Caco-2 (cell line): ENCODE measurements around the gene DIP2B. TPM values are rescaled to one million over a fixed set of nuclear protein-coding genes. Genes with fewer than 3 reads are reported as not detected.

ENCODE experiments used
- BruUV-seq: library from RNA; stranded (reverse); fragments of 400-500 nt; replicated peaks from 2 replicates; lab custom pipeline; 2021; lab: Mats Ljungman, UMichigan
- CTCF ChIA-PET: fragments of 300-600 bp; sonication (Branson Sonifier 250); formaldehyde crosslinking; loops from one replicate; lab custom pipeline; 2022; ENCODE audit warnings: antibody characterized with exemption; lab: Charles Lee
- POLR2A ChIA-PET: fragments of 300-600 bp; sonication (Branson Sonifier 250); formaldehyde crosslinking; loops from one replicate; lab custom pipeline; 2022; ENCODE audit warnings: antibody characterized with exemption; lab: Charles Lee
- DNase-seq, 2 experiments: peaks; one replicate each; pipeline versions ENCODE4 v3.0.0 to v3.0.0-alpha.2; 2020 to 2022
- H3K27me3 ChIP-seq: replicated peaks from 2 replicates; pipeline ENCODE4 v1.6.0; 2011; ENCODE audit warnings: low read length; ENCODE audit not compliant: control insufficient read depth, insufficient read depth
- H3K36me3 ChIP-seq: 2 replicates; pipeline ENCODE4 v1.5.1; 2011; ENCODE audit warnings: low read length; ENCODE audit not compliant: control insufficient read depth, insufficient read depth
- H3K4me1 ChIP-seq: fragments of 250-450 bp; sonication (Bioruptor Pico); 2 replicates; pipeline ENCODE4 v1.5.1; 2020; ENCODE audit warnings: mild to moderate bottlenecking
- H3K4me3 ChIP-seq: 2 replicates; pipeline ENCODE4 v1.5.1; 2011; ENCODE audit warnings: low read depth, mild to moderate bottlenecking, control low read depth, low read length
- H3K9me3 ChIP-seq: fragments of 250-450 bp; sonication (Bioruptor Pico); 2 replicates; pipeline ENCODE4 v1.5.1; 2020; ENCODE audit warnings: mild to moderate bottlenecking, moderate library complexity
- H3K27ac Mint-ChIP-seq: one replicate; pipeline ENCODE4 v1.8.0; 2022; ENCODE audit warnings: mixed read lengths; ENCODE audit not compliant: unreplicated experiment
- H3K27me3 Mint-ChIP-seq: one replicate; pipeline ENCODE4 v1.8.0; 2022; ENCODE audit warnings: mixed read lengths; ENCODE audit not compliant: insufficient read depth, unreplicated experiment
- H3K36me3 Mint-ChIP-seq: one replicate; pipeline ENCODE4 v1.8.0; 2022; ENCODE audit warnings: mild to moderate bottlenecking, mixed read lengths; ENCODE audit not compliant: insufficient read depth, unreplicated experiment
- H3K4me1 Mint-ChIP-seq: one replicate; pipeline ENCODE4 v1.8.0; 2022; ENCODE audit warnings: low read depth, mixed read lengths; ENCODE audit not compliant: unreplicated experiment
- H3K4me3 Mint-ChIP-seq: one replicate; pipeline ENCODE4 v1.8.0; 2022; ENCODE audit warnings: mild to moderate bottlenecking, moderate library complexity, mixed read lengths; ENCODE audit not compliant: unreplicated experiment
- H3K9me3 Mint-ChIP-seq: one replicate; pipeline ENCODE4 v1.8.0; 2022; ENCODE audit warnings: mixed read lengths; ENCODE audit not compliant: unreplicated experiment
- intact Hi-C: fragments of 100-400 bp; cut with micrococcal nuclease; formaldehyde crosslinking; loops from one replicate; pipeline ENCODE4 v1.10.0; 2022; ENCODE audit not compliant: unreplicated experiment
- total RNA-seq: library from RNA; stranded (reverse); gene quantifications from 2 replicates; pipeline ENCODE4 v1.2.3, GENCODE V29; 2022
- TF ChIP-seq, protein P1 (sequence below), 2 experiments: fragments of 200-600 bp in 1 of 2; IDR thresholded peaks; 1 replicate in 1 of 2; 2 replicates in 1 of 2; pipeline versions ENCODE4 v1.5.1 to v1.8.0; 2011 to 2022; ENCODE audit warnings: antibody characterized with exemption in 1 of 2, control low read depth in 1 of 2, inconsistent platforms in 1 of 2, low read depth in 1 of 2, low read length in 1 of 2, mild to moderate bottlenecking in 1 of 2, moderate library complexity in 1 of 2; ENCODE audit not compliant: insufficient read depth in 1 of 2, severe bottlenecking in 1 of 2, unreplicated experiment in 1 of 2

Gene DIP2B
- total RNA-seq, 1 experiment from 2014 or later: 32.7 TPM

DNA sequence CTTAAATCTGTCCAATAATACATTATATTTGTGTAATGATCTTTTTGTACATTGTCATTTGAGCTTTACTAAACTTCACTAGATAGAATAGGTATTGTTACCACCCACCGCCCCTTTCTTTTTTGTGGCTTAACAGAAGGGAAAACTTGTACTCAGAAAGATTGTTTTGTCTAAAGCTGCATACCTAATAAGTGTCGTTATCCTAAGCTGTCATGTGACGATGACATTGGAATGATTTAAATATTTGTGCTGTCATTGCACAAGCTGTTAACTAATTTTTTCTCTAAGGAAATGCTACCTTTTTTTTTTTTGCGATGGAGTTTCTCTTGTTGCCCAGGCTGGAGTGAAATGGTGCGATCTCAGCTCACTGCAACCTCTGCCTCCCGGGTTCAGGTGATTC, 3.6 kb downstream of the DIP2B start:
- Mint-ChIP-seq H3K27ac (no peak overlapping the region), H3K4me1 (peaks cover 19% of the 10 kb centered on the region), H3K9me3 (no peaks in the 10 kb centered on the region), H3K4me3 (no peak overlapping the region), H3K36me3 (no peaks in the 10 kb centered on the region), H3K27me3 (no peaks in the 10 kb centered on the region)
- TF ChIP-seq, protein P1, sequence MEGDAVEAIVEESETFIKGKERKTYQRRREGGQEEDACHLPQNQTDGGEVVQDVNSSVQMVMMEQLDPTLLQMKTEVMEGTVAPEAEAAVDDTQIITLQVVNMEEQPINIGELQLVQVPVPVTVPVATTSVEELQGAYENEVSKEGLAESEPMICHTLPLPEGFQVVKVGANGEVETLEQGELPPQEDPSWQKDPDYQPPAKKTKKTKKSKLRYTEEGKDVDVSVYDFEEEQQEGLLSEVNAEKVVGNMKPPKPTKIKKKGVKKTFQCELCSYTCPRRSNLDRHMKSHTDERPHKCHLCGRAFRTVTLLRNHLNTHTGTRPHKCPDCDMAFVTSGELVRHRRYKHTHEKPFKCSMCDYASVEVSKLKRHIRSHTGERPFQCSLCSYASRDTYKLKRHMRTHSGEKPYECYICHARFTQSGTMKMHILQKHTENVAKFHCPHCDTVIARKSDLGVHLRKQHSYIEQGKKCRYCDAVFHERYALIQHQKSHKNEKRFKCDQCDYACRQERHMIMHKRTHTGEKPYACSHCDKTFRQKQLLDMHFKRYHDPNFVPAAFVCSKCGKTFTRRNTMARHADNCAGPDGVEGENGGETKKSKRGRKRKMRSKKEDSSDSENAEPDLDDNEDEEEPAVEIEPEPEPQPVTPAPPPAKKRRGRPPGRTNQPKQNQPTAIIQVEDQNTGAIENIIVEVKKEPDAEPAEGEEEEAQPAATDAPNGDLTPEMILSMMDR (IDR thresholded peaks at IDR 0.05; ENCODE audit: insufficient read depth in 1 of 2, low read depth in 1 of 2, low read length in 1 of 2, severe bottlenecking in 1 of 2, unreplicated experiment in 1 of 2): no peak
- H3K4me1 ChIP-seq: peaks cover 37% of the 10 kb centered on the region
- ChIA-PET CTCF (interaction anchor here (0.7 to 2.3 kb wide), 3 partner anchors 126 to 147 kb away, joined by 4 to 21 read pairs (median 4); no protein-coding TSS in a partner anchor), POLR2A (no interaction called here)
- no peak overlapping the region for H3K4me3 ChIP-seq
- no TSS peak for BruUV-seq
- H3K27me3 ChIP-seq: no peaks in the 10 kb centered on the region
- DNase-seq: no peak
- H3K9me3 ChIP-seq: no peaks in the 10 kb centered on the region
- intact Hi-C loops: loop anchor here (5.0 kb wide), 1 partner anchor 39 kb away; no protein-coding TSS in a partner anchor
- no peaks in the 10 kb centered on the region; the same call in 1 of the 2 replicates for H3K36me3 ChIP-seq

DNA sequence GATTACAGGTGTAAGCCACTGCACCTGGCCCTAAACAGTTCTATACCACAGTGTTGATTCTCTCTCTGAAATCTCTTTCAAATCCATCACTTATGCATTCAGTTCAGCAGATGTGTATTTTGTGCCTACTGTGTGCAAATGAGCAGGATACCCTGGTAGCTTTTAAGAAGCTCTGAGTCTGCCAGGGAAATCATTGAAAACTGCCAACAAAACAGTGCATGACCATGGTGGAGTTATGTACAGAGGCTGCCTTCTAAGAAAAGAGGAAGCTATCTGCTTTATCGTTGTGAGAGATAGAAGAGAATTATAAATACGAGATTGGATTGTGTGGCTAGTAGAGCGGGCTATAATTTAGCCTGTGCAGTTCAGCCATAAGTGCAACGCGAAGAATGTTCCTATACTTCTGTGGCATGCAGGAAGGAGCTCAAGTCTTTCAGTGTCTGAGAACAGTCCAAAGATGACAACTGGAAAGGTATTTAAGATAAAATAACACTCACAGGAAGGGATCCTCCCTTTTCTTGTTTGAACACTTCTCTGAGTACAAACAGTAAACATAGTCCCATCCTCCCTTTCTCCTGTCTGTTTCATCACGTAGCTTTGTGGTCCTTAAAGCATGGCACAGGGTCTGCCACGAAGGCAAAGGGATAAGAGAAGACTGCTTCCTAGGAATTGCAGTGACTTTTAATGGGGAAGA, 4.3 kb downstream of the DIP2B start:
- no TSS peak for BruUV-seq
- Mint-ChIP-seq H3K9me3 (no peaks in the 10 kb centered on the region), H3K27me3 (no peaks in the 10 kb centered on the region), H3K27ac (peak overlapping the region; percentile 49), H3K4me1 (peaks cover 20% of the 10 kb centered on the region), H3K4me3 (peak overlapping the region; percentile 22), H3K36me3 (no peaks in the 10 kb centered on the region)
- intact Hi-C loops: loop anchor here (1.0 to 5.0 kb wide), 2 partner anchors 24 to 38 kb away; no protein-coding TSS in a partner anchor
- peaks cover 37% of the 10 kb centered on the region for H3K4me1 ChIP-seq
- TF ChIP-seq, protein P1 (IDR thresholded peaks at IDR 0.05; ENCODE audit: insufficient read depth in 1 of 2, low read depth in 1 of 2, low read length in 1 of 2, severe bottlenecking in 1 of 2, unreplicated experiment in 1 of 2): no peak
- no peak overlapping the region for H3K4me3 ChIP-seq
- POLR2A ChIA-PET: interaction anchor here (0.6 to 0.9 kb wide), 2 partner anchors 10 to 180 kb away, joined by 3 read pairs; no protein-coding TSS in a partner anchor
- no peaks in the 10 kb centered on the region for H3K9me3 ChIP-seq
- no peaks in the 10 kb centered on the region; the same call in 1 of the 2 replicates for H3K36me3 ChIP-seq
- peak in 1 of 2 experiments; percentile 33 for DNase-seq
- no peaks in the 10 kb centered on the region for H3K27me3 ChIP-seq
- CTCF ChIA-PET: interaction anchor here (0.6 to 2.3 kb wide), 13 partner anchors 15 to 225 kb away, joined by 3 to 21 read pairs (median 3); no protein-coding TSS in a partner anchor

DNA sequence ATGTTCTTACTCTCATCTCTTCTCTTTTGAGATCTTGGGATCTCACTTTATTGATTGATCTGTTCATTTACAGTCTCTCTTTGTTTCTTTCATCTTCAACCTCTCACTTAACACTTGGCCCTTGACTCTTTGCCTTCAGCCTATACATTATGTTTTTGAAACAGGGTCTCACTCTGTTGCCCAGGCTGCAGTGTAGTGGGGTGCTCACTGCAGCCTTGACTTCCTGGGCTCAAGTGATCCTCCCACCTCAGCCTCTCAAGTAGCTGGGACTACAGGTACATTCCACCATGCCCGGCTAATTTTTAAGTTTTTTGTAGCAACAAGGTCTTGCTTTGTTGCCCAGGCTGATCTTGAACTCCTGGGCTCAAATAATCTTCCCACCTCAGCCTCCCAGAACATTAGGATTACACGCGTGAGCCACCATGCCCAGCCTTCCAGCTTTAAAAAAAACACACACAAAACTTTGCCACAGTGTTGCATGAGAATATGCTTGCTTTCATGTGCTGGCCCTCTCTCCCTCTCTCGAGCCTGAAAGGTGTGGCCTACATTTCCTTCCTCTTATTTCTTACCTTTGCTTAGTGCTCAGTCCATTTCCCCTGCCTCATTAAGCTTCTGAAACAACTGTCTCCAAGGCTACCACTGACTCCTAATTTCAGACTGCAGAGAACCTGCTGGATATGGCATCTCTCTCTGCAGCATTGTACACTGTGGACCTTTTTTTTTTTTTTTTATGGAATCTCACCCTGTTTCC, 9.9 kb downstream of the DIP2B start:
- Histone ChIP-seq H3K4me1 (peaks cover 36% of the 10 kb centered on the region), H3K27me3 (no peaks in the 10 kb centered on the region), H3K4me3 (no peak overlapping the region), H3K9me3 (no peaks in the 10 kb centered on the region), H3K36me3 (no peaks in the 10 kb centered on the region; the same call in 1 of the 2 replicates)
- H3K27me3 Mint-ChIP-seq: no peaks in the 10 kb centered on the region
- intact Hi-C loops: no loop called here
- peaks cover 20% of the 10 kb centered on the region for H3K4me1 Mint-ChIP-seq
- H3K9me3 Mint-ChIP-seq: no peaks in the 10 kb centered on the region
- no TSS peak for BruUV-seq
- no peaks in the 10 kb centered on the region for H3K36me3 Mint-ChIP-seq
- POLR2A ChIA-PET: no interaction called here
- TF ChIP-seq, protein P1 (IDR thresholded peaks at IDR 0.05; ENCODE audit: insufficient read depth in 1 of 2, low read depth in 1 of 2, low read length in 1 of 2, severe bottlenecking in 1 of 2, unreplicated experiment in 1 of 2): no peak
- DNase-seq: no peak
- CTCF ChIA-PET: no interaction called here
- H3K27ac Mint-ChIP-seq: no peak overlapping the region
- no peak overlapping the region for H3K4me3 Mint-ChIP-seq
